K562 (cell line): ENCODE measurements around the gene FGF14. TPM values are rescaled to one million over a fixed set of nuclear protein-coding genes. Genes with fewer than 3 reads are reported as not detected.

Experiments
- ATAC-seq: fragments of 200-7000 bp; cut with Tn5 transposase; 3 replicates; pipeline ENCODE4 v1.9.1; 2020; ENCODE audit warnings: moderate library complexity
- BruUV-seq: library from RNA; stranded (reverse); fragments of 400-500 nt; replicated peaks from 2 replicates; lab custom pipeline; 2021; lab: Mats Ljungman, UMichigan
- CTCF ChIA-PET: fragments of 300-600 bp; formaldehyde crosslinking; extraction: SDS; loops from one replicate; lab custom pipeline; 2021; ENCODE audit warnings: low intra/inter-chr PET ratio; lab: Yijun Ruan, JAX
- POLR2A ChIA-PET: fragments of 300-600, 350-650 bp; sonication (Branson Sonifier 250); formaldehyde crosslinking; extraction: SDS; loops from one replicate; lab custom pipeline; 2021; ENCODE audit warnings: antibody characterized with exemption, inconsistent platforms; lab: Yijun Ruan, JAX
- DNase-seq, 4 experiments: peaks; one replicate each; pipeline versions ENCODE4 v3.0.0 to v3.0.0-alpha.2; 2011 to 2018; ENCODE audit warnings: low spot score in 3 of 4, mixed read lengths in 3 of 4; ENCODE audit errors: extremely low read depth in 1 of 4
- FAIRE-seq: peaks from 2 replicates; lab custom pipeline; 2011; peaks lifted over from hg19 to GRCh38; lab: Jason Lieb, UNC
- H2AFZ ChIP-seq: 2 replicates; pipeline ENCODE4 v1.6.0; 2011; ENCODE audit warnings: low read depth, low read length, control low read depth, inconsistent platforms
- H3K27ac ChIP-seq: fragments of 200-600 bp; 3 replicates; pipeline ENCODE4 v1.8.0; 2011; ENCODE audit warnings: low read depth, mild to moderate bottlenecking, control low read depth, inconsistent platforms, low read length, moderate library complexity, mixed read lengths; ENCODE audit errors: extremely low read depth
- H3K27me3 ChIP-seq, 2 experiments: fragments of 300-600 bp in 1 of 2; 2 replicates in 1 of 2; 3 replicates in 1 of 2; pipeline versions ENCODE4 v1.6.0 to v1.8.0; 2011; ENCODE audit warnings: inconsistent platforms in 2 of 2, low read length in 2 of 2, mild to moderate bottlenecking in 1 of 2, mixed read lengths in 1 of 2, moderate library complexity in 1 of 2; ENCODE audit not compliant: control insufficient read depth in 2 of 2, insufficient read depth in 2 of 2
- H3K36me3 ChIP-seq: fragments of 300-600 bp; 3 replicates; pipeline ENCODE4 v1.8.0; 2011; ENCODE audit warnings: mild to moderate bottlenecking, low read length, inconsistent platforms; ENCODE audit not compliant: control insufficient read depth, insufficient read depth
- H3K4me1 ChIP-seq, 2 experiments: fragments of 200-600 bp in 1 of 2; replicated peaks in 1 of 2; 2 replicates in 1 of 2; 3 replicates in 1 of 2; pipeline versions ENCODE4 v1.5.1 to v1.8.0; 2011; ENCODE audit warnings: inconsistent platforms in 2 of 2, low read length in 2 of 2, mild to moderate bottlenecking in 1 of 2, mixed read lengths in 1 of 2, moderate library complexity in 1 of 2; ENCODE audit not compliant: control insufficient read depth in 2 of 2, insufficient read depth in 2 of 2
- H3K4me2 ChIP-seq: 2 replicates; pipeline ENCODE4 v1.6.1; 2011; ENCODE audit warnings: low read length, control low read depth, inconsistent platforms, mixed read lengths; ENCODE audit not compliant: insufficient read depth
- H3K4me3 ChIP-seq: fragments of 200-600 bp; sonication (generic), shearing (Covaris generic); 2 replicates; pipeline ENCODE4 v1.5.1; 2016; ENCODE audit warnings: control low read depth, inconsistent platforms
- H3K79me2 ChIP-seq: fragments of 200-600 bp; 3 replicates; pipeline ENCODE4 v1.8.0; 2011; ENCODE audit warnings: low read length, inconsistent platforms; ENCODE audit not compliant: control insufficient read depth, insufficient read depth
- H3K9ac ChIP-seq, 2 experiments: 2 replicates each; pipeline versions ENCODE4 v1.6.0 to v1.6.1; 2011; ENCODE audit warnings: low read depth in 2 of 2, low read length in 2 of 2, control low read depth in 1 of 2, inconsistent platforms in 1 of 2, mild to moderate bottlenecking in 1 of 2, mixed read lengths in 1 of 2; ENCODE audit not compliant: insufficient read depth in 1 of 2
- H3K9me1 ChIP-seq: one replicate; pipeline ENCODE4 v1.6.0; 2011; ENCODE audit warnings: inconsistent platforms, mild to moderate bottlenecking, low read length, moderate library complexity; ENCODE audit not compliant: control insufficient read depth, insufficient read depth
- H3K9me3 ChIP-seq: replicated peaks from 2 replicates; pipeline ENCODE4 v1.5.1; 2011; ENCODE audit warnings: low read depth, low read length, inconsistent platforms; ENCODE audit not compliant: control insufficient read depth, insufficient read depth
- H4K20me1 ChIP-seq: replicated peaks from 2 replicates; pipeline ENCODE4 v1.6.1; 2011; ENCODE audit warnings: low read length, inconsistent platforms, mixed read lengths; ENCODE audit not compliant: control insufficient read depth, insufficient read depth
- WGBS: fragments of 100-300 bp; shearing (Covaris generic); methylation state at CpG from one replicate; pipeline ENCODE4 v1.1.6; 2016; ENCODE audit warnings: low coverage, mixed read lengths; ENCODE audit not compliant: insufficient coverage; ENCODE audit errors: missing lambda C conversion rate; 5-methylcytosine and 5-hydroxymethylcytosine counted together
- in situ Hi-C: fragments of 300-500 bp; cut with MboI; formaldehyde crosslinking; loops from 4 replicates; pipeline ENCODE4 v1.15.0; 2018; ENCODE audit warnings: inconsistent platforms, mixed read lengths
- intact Hi-C: fragments of 100-400 bp; cut with micrococcal nuclease; formaldehyde crosslinking; loops from 2 replicates; pipeline ENCODE4 v1.14.2; 2022
- polyA plus RNA-seq, 8 experiments: library from polyadenylated mRNA; depleted of rRNA in 4 of 8; stranded (reverse) in 5 of 8; unstranded in 3 of 8; fragments of >200 nt; fragmentation: Nextera tagmentation in 2 of 8; fragmentation: Illumina TruSeq in 1 of 8; extraction: Ambion mirVana in 2 of 8; extraction: Trizol in 1 of 8; gene quantifications; 2 replicates each; pipeline versions ENCODE4 v1.2.1 to v1.2.3, GENCODE V29; 2011 to 2014; ENCODE audit warnings: inconsistent platforms in 1 of 8, missing spikeins in 1 of 8
- total RNA-seq, 7 experiments: library from RNA; depleted of rRNA in 6 of 7; stranded (reverse); fragments of >200 nt in 6 of 7; fragmentation: Illumina TruSeq in 2 of 7; extraction: Trizol in 2 of 7; gene quantifications; 2 replicates each; pipeline versions ENCODE4 v1.2.1 to v1.2.3, GENCODE V29; 2011 to 2021; ENCODE audit warnings: low replicate concordance in 1 of 7
- TF ChIP-seq, protein P1 (sequence below), 2 experiments: IDR thresholded peaks; 2 replicates each; pipeline ENCODE4 v1.6.1; 2012; ENCODE audit warnings: improper control_type of control experiment in 2 of 2, low read depth in 2 of 2, low read length in 2 of 2, borderline replicate concordance in 1 of 2
- TF ChIP-seq, protein P2 (sequence below), 2 experiments: fragments of 450-650 bp; formaldehyde crosslinking in 1 of 2; IDR thresholded peaks; 2 replicates each; pipeline versions ENCODE4 v1.4.0 to v1.6.1; 2014 to 2020; ENCODE audit warnings: mild to moderate bottlenecking in 2 of 2, borderline replicate concordance in 1 of 2, low read depth in 1 of 2

Gene FGF14
- total and polyA plus RNA-seq, 9 of the 15 experiments (the other 6 are each of a cell fraction or from before 2014, with no cell fraction given): not detected

DNA sequence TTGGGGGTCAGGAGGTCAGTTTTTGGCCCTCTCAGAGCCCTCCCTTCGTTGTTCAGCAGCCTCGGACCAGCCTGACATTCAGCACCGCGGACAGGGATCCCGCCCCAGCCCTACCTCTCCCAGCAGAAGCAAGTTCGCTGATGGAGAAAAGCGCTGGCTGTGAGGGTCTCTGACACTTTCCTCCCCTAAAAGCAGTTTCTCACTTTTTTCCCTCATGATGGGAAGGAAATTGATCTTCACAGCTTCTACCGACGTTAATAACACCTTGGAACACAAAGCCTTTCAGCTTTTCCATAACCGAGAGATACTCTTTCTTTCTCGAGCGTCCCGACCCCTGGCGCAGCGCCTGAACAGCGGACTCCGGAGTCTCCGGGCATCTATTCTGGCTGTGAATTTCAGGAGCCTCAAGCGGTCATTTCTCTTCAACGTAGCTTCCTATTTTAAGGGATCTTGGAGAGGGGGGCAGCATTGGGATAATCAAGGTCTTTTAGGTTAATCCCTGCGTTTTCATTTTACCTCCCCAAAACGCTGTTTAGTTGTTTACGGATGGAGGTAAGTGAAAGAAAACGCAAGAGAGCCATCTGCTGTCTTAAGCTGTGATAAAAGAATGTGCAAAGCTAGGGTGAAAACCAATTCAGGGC, 482.2 kb downstream of the FGF14 start:
- TF ChIP-seq, protein P1, sequence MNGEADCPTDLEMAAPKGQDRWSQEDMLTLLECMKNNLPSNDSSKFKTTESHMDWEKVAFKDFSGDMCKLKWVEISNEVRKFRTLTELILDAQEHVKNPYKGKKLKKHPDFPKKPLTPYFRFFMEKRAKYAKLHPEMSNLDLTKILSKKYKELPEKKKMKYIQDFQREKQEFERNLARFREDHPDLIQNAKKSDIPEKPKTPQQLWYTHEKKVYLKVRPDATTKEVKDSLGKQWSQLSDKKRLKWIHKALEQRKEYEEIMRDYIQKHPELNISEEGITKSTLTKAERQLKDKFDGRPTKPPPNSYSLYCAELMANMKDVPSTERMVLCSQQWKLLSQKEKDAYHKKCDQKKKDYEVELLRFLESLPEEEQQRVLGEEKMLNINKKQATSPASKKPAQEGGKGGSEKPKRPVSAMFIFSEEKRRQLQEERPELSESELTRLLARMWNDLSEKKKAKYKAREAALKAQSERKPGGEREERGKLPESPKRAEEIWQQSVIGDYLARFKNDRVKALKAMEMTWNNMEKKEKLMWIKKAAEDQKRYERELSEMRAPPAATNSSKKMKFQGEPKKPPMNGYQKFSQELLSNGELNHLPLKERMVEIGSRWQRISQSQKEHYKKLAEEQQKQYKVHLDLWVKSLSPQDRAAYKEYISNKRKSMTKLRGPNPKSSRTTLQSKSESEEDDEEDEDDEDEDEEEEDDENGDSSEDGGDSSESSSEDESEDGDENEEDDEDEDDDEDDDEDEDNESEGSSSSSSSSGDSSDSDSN (IDR thresholded peaks at IDR 0.05; ENCODE audit: borderline replicate concordance in 1 of 2, low read depth in 2 of 2, low read length in 2 of 2): no peak
- TF ChIP-seq, protein P2, sequence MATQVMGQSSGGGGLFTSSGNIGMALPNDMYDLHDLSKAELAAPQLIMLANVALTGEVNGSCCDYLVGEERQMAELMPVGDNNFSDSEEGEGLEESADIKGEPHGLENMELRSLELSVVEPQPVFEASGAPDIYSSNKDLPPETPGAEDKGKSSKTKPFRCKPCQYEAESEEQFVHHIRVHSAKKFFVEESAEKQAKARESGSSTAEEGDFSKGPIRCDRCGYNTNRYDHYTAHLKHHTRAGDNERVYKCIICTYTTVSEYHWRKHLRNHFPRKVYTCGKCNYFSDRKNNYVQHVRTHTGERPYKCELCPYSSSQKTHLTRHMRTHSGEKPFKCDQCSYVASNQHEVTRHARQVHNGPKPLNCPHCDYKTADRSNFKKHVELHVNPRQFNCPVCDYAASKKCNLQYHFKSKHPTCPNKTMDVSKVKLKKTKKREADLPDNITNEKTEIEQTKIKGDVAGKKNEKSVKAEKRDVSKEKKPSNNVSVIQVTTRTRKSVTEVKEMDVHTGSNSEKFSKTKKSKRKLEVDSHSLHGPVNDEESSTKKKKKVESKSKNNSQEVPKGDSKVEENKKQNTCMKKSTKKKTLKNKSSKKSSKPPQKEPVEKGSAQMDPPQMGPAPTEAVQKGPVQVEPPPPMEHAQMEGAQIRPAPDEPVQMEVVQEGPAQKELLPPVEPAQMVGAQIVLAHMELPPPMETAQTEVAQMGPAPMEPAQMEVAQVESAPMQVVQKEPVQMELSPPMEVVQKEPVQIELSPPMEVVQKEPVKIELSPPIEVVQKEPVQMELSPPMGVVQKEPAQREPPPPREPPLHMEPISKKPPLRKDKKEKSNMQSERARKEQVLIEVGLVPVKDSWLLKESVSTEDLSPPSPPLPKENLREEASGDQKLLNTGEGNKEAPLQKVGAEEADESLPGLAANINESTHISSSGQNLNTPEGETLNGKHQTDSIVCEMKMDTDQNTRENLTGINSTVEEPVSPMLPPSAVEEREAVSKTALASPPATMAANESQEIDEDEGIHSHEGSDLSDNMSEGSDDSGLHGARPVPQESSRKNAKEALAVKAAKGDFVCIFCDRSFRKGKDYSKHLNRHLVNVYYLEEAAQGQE (IDR thresholded peaks at IDR 0.05; ENCODE audit: borderline replicate concordance): peak; percentile 45; the same call in 1 of the 2 replicates
- TF ChIP-seq, protein P2 (CRISPR knock-in tag; IDR thresholded peaks at IDR 0.05; ENCODE audit: low read depth): no peak
- Histone ChIP-seq H3K9me3 (no peaks in the 10 kb centered on the region), H3K79me2 (no peaks in the 10 kb centered on the region), H3K4me3 (no peak overlapping the region), H3K4me1 (no peaks in the 10 kb centered on the region), H3K27ac (no peak overlapping the region), H3K27me3 (no peaks in the 10 kb centered on the region), H3K36me3 (no peaks in the 10 kb centered on the region), H3K4me2 (no peak overlapping the region), H3K9ac (no peak overlapping the region), H4K20me1 (no peaks in the 10 kb centered on the region), H2AFZ (no peak overlapping the region), H3K9me1 (no peaks in the 10 kb centered on the region)
- WGBS: under 1% methylated on average over 17 of the region's 24 CpGs
- BruUV-seq: no TSS peak
- DNase-seq (no peak), ATAC-seq (no peak), FAIRE-seq (no peak)
- in situ Hi-C loops (no loop called here), intact Hi-C loops (no loop called here)
- ChIA-PET CTCF (no interaction called here), POLR2A (no interaction called here)
